Measurements from ENCODE around the gene EVC2.
A peak's percentile ranks its signal among the peaks of the same experiment; 100 is the strongest.

The EVC2 gene, protein sequence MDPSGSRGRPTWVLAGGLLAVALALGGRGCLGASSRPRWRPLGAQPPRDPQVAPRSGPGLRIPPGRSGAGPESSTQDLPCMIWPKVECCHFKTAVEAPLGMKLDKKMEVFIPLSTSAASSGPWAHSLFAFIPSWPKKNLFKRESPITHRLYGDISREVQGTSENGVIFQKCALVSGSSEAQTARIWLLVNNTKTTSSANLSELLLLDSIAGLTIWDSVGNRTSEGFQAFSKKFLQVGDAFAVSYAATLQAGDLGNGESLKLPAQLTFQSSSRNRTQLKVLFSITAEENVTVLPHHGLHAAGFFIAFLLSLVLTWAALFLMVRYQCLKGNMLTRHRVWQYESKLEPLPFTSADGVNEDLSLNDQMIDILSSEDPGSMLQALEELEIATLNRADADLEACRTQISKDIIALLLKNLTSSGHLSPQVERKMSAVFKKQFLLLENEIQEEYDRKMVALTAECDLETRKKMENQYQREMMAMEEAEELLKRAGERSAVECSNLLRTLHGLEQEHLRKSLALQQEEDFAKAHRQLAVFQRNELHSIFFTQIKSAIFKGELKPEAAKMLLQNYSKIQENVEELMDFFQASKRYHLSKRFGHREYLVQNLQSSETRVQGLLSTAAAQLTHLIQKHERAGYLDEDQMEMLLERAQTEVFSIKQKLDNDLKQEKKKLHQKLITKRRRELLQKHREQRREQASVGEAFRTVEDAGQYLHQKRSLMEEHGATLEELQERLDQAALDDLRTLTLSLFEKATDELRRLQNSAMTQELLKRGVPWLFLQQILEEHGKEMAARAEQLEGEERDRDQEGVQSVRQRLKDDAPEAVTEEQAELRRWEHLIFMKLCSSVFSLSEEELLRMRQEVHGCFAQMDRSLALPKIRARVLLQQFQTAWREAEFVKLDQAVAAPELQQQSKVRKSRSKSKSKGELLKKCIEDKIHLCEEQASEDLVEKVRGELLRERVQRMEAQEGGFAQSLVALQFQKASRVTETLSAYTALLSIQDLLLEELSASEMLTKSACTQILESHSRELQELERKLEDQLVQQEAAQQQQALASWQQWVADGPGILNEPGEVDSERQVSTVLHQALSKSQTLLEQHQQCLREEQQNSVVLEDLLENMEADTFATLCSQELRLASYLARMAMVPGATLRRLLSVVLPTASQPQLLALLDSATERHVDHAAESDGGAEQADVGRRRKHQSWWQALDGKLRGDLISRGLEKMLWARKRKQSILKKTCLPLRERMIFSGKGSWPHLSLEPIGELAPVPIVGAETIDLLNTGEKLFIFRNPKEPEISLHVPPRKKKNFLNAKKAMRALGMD

GRCh38 chr4:5708449-5709206, at the start of gene EVC2:
Gene EVC2 (minus strand): TSS chr4:5708559. CDS start chr4:5708513, 46 bp downstream.
- H3K4me3 ChIP-seq (ENCODE audit: low read depth, low read length), result peak within 1 kb of the TSS; percentile 61
- no peak for DNase-seq (ENCODE audit: low read depth)
- TF ChIP-seq CTCF (IDR thresholded peaks at IDR 0.05; ENCODE audit: low read depth, low read length, missing control alignments), result no peak

- H3K4me3 ChIP-seq (ENCODE audit: low read depth, low read length), result no peak overlapping the region
- TF ChIP-seq CTCF (IDR thresholded peaks at IDR 0.05; ENCODE audit: low read depth, low read length, missing control alignments), result no peak
Observed at GRCh38 chr4:5757954-5758353, 49.6 kb upstream of the EVC2 start.

DNA sequence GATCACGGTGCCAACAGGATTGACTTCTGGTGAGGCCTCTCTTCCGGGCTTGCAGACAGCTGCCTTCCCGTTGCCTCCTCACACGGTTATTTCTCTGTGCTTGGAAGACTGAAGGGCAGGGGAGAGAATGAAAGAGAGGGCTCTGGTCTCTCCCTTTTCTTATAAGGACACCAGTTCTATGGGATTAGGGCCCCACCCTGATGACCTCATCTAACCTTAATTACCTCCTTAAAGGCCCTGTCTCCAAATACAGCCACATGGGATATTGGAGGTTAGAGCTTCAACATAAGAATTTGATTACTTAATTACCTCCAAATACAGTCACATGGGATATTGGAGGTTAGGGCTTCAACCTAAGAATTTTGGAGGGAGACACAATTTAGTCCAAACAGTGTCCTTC, 49.2 kb upstream of the EVC2 start:
- DNase-seq (ENCODE audit: low read depth), result no peak
- no peak overlapping the region for H3K4me3 ChIP-seq (ENCODE audit: low read depth, low read length)
- no peak for TF ChIP-seq CTCF (IDR thresholded peaks at IDR 0.05; ENCODE audit: low read depth, low read length, missing control alignments)

More at GRCh38 chr4:5757954-5758353, 49.6 kb upstream of the EVC2 start:
- DNase-seq (ENCODE audit: low read depth), result no peak

GRCh38 chr4:5757091-5757490, 48.7 kb upstream of the EVC2 start:
- TF ChIP-seq CTCF (IDR thresholded peaks at IDR 0.05; ENCODE audit: low read depth, low read length, missing control alignments), result no peak
- no peak overlapping the region for H3K4me3 ChIP-seq (ENCODE audit: low read depth, low read length)

GRCh38 chr4:5756271-5756670, 47.9 kb upstream of the EVC2 start:
- no peak for DNase-seq (ENCODE audit: low read depth)
- H3K4me3 ChIP-seq (ENCODE audit: low read depth, low read length), result no peak overlapping the region
- TF ChIP-seq CTCF (IDR thresholded peaks at IDR 0.05; ENCODE audit: low read depth, low read length, missing control alignments), result no peak

More at GRCh38 chr4:5757091-5757490, 48.7 kb upstream of the EVC2 start:
- no peak for DNase-seq (ENCODE audit: low read depth)

GRCh38 chr4:5755679-5756078, 47.3 kb upstream of the EVC2 start:
- no peak for TF ChIP-seq CTCF (IDR thresholded peaks at IDR 0.05; ENCODE audit: low read depth, low read length, missing control alignments)
- no peak overlapping the region for H3K4me3 ChIP-seq (ENCODE audit: low read depth, low read length)
- no peak for DNase-seq (ENCODE audit: low read depth)
